ENCODE data around the gene POGZ. TPM values are rescaled to one million over a fixed set of nuclear protein-coding genes. Genes with fewer than 3 reads are reported as not detected.

The POGZ gene, protein sequence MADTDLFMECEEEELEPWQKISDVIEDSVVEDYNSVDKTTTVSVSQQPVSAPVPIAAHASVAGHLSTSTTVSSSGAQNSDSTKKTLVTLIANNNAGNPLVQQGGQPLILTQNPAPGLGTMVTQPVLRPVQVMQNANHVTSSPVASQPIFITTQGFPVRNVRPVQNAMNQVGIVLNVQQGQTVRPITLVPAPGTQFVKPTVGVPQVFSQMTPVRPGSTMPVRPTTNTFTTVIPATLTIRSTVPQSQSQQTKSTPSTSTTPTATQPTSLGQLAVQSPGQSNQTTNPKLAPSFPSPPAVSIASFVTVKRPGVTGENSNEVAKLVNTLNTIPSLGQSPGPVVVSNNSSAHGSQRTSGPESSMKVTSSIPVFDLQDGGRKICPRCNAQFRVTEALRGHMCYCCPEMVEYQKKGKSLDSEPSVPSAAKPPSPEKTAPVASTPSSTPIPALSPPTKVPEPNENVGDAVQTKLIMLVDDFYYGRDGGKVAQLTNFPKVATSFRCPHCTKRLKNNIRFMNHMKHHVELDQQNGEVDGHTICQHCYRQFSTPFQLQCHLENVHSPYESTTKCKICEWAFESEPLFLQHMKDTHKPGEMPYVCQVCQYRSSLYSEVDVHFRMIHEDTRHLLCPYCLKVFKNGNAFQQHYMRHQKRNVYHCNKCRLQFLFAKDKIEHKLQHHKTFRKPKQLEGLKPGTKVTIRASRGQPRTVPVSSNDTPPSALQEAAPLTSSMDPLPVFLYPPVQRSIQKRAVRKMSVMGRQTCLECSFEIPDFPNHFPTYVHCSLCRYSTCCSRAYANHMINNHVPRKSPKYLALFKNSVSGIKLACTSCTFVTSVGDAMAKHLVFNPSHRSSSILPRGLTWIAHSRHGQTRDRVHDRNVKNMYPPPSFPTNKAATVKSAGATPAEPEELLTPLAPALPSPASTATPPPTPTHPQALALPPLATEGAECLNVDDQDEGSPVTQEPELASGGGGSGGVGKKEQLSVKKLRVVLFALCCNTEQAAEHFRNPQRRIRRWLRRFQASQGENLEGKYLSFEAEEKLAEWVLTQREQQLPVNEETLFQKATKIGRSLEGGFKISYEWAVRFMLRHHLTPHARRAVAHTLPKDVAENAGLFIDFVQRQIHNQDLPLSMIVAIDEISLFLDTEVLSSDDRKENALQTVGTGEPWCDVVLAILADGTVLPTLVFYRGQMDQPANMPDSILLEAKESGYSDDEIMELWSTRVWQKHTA (N-terminal part only)
- 4.5 and 7.9 TPM in 2 replicates for total RNA-seq (2014; rRNA removed; shearing (Covaris generic); ENCODE audit: low replicate concordance)

DNA sequence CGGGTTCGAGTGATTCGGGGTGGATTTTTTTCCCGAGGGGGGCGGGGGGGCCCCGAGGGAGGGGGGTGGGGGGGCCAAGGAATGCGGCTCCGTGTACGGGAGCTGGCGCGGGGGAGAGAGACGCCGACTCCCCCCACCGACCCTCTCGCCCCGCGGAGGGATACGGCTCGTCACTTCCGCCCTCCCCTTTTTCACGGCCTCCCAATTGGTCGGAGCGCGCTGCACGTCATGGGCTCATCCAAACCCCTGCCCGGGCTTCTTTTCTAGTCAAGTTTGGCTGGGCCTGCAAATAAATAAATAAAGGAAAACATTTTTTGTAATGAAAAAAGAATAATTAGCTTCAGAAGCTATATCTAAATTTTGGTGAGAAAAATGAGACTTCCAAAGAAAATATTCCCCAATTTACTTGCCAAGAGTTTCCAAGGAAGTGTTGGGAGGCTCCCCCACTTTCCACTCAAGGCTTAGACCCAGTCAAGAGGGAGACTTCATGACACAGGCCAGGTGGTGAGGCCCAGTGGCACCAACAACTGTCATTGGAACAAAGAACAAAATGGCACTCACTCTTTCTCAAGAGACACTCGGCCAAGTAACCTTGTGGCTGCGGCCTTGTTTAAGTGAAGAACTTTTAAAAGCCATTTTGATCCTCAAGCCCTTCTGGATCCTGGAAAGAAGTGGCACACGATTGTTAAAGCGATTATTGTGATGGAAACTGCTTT is at the start of gene POGZ:
Gene POGZ, minus strand, starts transcription at position 164 of the 716 bp plus-strand sequence. CDS start 17,290 bp downstream, outside the sequence.
- peak; percentile 89 for DNase-seq (ENCODE audit: low read depth)
- in situ Hi-C loops (cut with HindIII; ENCODE audit: low pct_unique_long_range_greater_than_20kb, low sequenced_read_pairs): no loop called here

DNA sequence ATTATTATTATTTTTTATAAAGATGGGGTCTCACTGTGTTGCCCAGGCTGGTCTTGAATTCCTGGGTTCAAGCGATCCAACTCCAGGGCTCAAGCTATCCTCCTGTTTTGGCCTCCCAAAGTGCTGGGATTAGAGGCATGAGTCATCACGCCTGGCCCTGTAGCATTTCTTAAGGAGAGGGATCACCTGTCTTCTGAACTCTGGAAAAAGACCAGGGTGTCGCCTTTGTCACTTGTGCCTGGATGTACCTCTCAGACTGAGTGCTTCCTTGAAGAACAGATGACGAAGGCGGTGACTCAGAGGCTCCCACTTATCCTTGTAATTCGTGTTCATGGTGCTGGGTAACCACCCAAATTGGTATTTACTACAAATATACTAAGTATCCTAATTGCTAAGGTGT is 49.5 kb upstream of the POGZ start:
- in situ Hi-C loops (cut with HindIII; ENCODE audit: low pct_unique_long_range_greater_than_20kb, low sequenced_read_pairs): no loop called here
- DNase-seq (ENCODE audit: low read depth): no peak

DNA sequence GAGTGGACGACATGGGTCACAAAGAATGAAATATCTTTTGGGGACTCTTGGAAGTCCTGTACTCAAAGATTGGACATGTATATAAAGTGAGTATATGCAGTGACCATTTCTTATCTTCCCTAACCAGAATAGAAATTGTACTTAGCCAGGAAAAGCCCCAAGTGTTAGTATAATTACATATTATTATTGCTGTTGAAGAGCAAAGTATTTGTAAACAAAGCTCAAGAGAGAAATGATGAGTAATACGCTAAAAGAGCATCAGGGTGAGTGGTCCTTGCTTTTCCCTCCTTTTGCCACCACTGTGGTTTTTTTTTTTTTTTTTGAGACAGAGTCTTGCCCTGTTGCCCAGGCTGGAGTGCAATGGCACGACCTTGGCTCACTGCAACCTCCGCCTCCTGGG is 45.5 kb upstream of the POGZ start:
- no peak for DNase-seq (ENCODE audit: low read depth)
- in situ Hi-C loops (cut with HindIII; ENCODE audit: low pct_unique_long_range_greater_than_20kb, low sequenced_read_pairs): no loop called here

DNA sequence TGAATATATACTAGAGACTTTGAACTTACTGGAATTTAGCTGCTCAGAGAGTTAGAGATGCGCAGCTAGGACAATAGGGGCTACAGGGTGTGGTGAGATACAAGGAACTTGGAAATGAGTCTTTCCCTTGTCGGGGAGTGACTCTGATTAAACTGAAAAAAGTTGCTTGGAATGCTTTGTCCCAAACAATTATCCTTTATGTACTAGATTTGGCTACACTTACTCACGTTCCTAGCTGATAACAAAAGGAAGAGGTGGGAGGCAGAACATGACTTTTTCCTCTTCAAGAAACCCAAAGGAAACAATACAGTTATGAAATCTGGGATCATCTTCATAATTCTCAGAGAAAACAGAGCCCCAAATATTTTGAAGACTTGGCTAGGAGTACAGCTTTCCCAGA is 45.0 kb upstream of the POGZ start:
- in situ Hi-C loops (cut with HindIII; ENCODE audit: low pct_unique_long_range_greater_than_20kb, low sequenced_read_pairs): no loop called here
- no peak for DNase-seq (ENCODE audit: low read depth)

DNA sequence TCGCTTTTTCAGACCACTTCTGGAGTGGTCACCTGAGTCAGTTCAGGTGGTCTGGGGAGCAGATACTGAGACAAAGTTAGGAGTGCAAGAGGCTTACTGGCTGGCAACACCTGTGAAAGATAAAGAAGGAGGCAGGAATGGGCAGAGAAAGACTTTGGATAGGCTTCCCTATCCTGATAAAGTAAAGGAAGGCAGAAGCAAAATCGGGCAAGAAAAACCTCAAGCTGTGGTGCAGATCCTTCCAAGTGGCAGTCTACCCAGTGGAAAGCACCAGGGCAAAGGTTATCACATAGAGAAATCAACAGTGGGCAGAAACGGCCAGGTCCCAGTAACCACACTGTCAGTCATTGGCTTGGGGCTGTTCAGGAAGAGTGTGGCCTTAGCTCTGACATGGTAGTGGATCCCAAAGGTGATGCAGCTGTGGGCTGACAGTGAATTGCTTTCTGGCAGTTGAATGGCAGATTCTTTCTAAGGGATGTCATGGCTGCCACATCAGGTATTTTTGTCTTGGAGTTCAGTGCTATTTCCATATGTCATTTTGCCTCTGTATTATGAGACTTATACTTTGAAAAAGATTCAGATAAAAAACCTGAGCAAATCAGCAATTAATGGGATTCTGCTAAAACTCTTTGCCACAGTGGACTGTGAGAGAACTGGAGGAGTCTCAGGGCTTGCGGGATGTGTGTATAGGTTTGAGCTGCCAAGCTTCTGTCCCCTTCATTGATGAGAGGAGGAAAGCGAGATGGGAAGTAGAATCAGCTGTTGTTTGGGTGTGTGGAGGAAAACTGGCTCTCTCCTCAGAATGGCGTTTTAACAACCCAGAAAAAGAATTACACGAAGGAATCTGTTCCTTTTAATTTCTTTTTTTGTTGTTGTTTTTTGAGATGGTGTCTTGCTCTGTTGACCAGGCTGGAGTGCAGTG is 43.8 kb upstream of the POGZ start:
- peak; percentile 39 for DNase-seq (ENCODE audit: low read depth)

DNA sequence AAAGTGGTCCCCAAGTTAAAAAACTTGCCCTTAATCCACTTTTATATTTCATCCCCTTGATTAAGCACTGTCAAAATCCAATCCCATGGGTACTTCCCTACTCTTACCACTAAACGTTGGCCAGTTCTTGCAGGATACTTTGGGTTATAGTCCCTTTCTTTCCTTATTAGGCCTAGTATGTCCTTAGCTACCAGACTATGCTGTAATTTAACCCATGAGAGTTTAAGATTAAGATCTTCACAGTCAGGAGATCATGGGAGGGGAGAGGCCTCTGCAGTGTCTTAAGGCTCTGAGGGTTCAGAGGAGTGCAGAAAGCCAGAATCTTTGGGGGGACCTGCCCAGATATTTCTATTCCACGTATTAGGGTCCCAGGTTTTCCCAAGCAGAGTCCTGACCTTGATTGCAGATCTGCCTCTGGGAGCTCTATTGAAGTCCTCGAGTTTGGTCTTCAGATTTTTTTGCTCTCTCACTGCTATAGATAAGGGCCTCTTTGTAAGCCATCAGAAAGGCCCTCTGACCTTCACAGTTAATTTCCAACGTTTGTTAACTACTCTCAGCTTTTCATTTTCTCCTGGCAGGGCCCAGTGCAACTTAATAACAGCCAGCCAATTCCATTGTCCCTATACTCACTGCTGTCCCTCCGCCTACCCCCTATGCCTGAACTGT is 42.9 kb upstream of the POGZ start:
- no peak for DNase-seq (ENCODE audit: low read depth)
- in situ Hi-C loops (cut with HindIII; ENCODE audit: low pct_unique_long_range_greater_than_20kb, low sequenced_read_pairs): no loop called here

More for the DNA sequence above, 43.8 kb upstream of the POGZ start:
- in situ Hi-C loops (cut with HindIII; ENCODE audit: low pct_unique_long_range_greater_than_20kb, low sequenced_read_pairs): no loop called here

DNA sequence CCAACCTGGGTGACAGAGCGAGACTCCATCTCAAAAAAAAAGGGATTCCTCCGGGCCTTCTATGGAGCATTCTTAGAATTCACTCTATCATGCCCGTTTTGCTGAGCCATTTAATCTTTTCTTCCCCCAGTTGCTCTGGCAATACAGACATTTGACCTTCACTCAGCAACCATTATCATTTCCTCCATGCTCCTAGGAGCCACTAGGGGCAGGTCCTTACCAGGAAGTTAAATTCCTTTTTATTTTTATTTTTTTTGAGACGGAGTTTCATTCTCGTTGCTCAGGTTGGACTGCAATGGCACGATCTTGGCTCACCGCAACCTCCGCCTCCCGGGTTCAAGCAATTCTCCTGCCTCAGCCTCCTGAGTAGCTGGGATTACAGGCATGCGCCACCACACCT is 42.2 kb upstream of the POGZ start:
- in situ Hi-C loops (cut with HindIII; ENCODE audit: low pct_unique_long_range_greater_than_20kb, low sequenced_read_pairs): no loop called here
- DNase-seq (ENCODE audit: low read depth): peak; percentile 37

DNA sequence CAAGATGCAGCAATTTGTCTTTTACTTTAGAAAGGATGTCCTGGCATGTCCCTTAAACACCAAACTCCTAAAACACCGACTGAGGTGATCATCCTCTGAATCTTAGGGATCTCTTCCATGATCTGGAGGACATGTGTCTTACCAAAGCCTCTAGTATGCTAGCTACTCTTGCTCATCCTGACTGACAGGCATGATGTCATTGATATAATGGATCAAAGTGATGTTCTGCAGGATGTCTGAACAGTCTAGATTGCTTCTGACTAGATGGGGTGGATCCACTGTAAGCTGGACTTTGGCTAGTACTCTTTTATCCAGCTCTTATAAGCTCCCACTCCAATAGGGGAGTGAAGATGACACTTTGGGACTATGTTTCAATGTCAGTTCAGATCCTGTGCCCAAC is 40.6 kb upstream of the POGZ start:
- in situ Hi-C loops (cut with HindIII; ENCODE audit: low pct_unique_long_range_greater_than_20kb, low sequenced_read_pairs): no loop called here
- DNase-seq (ENCODE audit: low read depth): no peak

DNA sequence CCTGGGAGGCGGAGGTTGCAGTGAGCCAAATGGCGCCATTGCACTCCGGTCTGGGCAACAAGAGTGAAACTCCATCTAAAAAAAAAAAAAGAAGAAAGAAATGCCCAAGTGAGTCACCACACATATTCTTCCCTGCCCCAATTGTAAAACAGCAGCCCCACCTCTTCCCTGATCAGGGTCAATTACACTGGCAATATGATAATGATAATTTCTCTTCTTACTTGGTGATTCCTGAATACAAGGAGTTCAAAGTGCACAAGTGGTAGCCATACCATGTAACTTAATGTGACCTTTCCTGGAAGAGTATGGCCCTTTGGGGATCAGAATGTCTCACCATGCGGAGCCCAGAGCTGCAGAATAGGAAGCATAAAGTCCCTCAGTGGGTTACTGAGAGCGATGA is 40.1 kb upstream of the POGZ start:
- in situ Hi-C loops (cut with HindIII; ENCODE audit: low pct_unique_long_range_greater_than_20kb, low sequenced_read_pairs): no loop called here
- no peak for DNase-seq (ENCODE audit: low read depth)

DNA sequence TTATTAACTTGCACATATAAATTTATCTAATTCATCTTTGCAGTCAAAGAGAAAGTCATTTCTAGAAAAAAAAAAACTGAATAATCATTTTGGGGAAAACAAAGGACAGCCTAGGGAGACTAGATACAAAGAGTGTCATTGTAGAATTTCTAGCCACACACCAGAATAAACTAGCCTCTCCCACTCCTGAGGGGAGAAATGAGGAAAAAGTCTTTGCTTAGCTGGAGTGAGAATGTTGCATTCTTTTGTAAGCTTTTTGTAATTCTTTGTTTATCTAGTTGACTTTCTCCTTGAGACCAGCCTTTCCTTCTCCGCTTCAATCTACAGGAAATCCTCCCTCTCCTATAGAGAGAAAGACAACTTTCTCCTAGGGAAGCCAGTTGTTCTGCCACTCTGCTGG is 36.0 kb upstream of the POGZ start:
- in situ Hi-C loops (cut with HindIII; ENCODE audit: low pct_unique_long_range_greater_than_20kb, low sequenced_read_pairs): no loop called here
- DNase-seq (ENCODE audit: low read depth): no peak

DNA sequence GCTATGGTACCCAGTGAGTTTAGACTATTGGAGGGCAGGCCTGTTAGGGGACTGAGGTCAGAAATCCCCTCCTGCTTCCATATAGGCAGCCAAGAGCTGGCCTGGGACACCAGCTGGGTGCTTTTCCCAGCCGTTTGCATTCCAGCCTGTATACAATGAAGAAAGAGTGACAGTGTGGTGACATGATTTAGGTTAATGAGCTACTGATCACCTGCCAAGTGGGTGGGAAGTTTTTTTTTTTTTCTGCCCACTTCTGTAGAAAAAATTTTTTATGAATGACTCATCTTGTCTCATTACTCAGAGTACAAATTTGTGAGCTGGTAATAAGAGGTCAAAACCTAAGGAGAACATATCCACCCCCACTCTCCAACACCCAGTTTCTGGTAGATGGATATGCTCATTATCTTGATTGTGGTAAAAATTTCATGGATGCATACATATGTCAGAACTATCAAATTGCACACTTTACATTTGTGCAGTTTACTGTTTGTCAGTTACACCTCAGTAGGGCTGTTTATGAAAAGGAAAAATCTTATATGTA is 35.5 kb upstream of the POGZ start:
- in situ Hi-C loops (cut with HindIII; ENCODE audit: low pct_unique_long_range_greater_than_20kb, low sequenced_read_pairs): no loop called here
- peak; percentile 86 for DNase-seq (ENCODE audit: low read depth)

DNA sequence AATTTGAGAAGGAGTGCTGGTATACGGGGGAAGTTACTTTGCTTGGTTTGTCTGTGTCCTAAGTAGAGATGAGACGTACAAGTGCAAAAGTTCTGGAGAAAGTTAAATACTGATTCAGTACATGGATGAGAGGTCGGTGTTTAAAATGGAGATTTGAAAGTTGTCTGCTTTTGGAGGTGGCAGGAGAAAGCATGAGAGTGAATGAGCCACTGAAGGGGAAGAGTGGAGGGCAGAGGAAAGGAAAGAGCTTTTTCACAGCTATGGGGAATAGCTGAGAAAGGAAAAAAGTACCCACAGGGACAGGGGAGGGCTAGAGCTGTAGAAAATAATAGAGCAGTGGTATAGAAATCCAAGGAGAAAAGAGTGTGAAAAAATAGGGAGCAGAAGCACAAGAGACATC is 33.7 kb upstream of the POGZ start:
- in situ Hi-C loops (cut with HindIII; ENCODE audit: low pct_unique_long_range_greater_than_20kb, low sequenced_read_pairs): no loop called here
- no peak for DNase-seq (ENCODE audit: low read depth)

DNA sequence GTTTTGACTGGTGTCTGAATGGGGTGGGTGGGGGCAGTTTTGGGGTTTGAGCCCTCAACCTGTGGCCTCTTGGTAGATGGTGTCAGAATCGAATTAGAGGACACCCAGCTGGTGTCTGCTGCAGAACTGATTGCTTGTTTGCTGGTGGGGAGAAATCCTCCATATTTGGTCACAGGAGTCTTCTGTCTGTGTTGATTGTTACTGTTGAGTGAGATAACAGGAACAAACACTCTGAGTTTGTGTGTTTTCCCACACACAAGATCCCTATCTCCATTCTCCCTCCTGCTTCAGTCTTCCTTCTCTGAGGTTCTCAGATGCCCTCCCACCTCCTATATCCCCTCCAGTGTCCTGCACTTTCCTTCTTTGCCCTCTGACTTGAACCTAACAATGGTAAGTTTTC is 32.8 kb upstream of the POGZ start:
- in situ Hi-C loops (cut with HindIII; ENCODE audit: low pct_unique_long_range_greater_than_20kb, low sequenced_read_pairs): no loop called here
- no peak for DNase-seq (ENCODE audit: low read depth)

DNA sequence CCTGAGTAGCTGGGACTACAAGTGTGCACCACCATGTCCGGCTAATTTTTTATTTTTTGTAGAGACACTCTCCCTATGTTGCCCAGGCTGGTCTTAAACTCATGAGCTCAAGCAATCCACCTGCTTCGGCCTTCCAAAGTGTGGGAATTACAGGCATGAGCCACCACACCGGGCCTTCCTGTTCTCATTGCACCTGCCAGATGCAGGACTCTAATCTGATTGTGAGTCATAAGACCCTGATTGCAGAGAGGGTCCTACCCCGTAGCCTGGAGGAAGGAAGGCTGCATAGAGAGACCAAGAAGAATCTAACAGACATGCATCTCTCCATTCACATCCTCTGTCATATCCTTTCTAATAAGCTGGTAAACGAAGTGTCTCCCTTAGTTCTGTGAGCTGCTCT is 32.3 kb upstream of the POGZ start:
- DNase-seq (ENCODE audit: low read depth): no peak
- in situ Hi-C loops (cut with HindIII; ENCODE audit: low pct_unique_long_range_greater_than_20kb, low sequenced_read_pairs): no loop called here

DNA sequence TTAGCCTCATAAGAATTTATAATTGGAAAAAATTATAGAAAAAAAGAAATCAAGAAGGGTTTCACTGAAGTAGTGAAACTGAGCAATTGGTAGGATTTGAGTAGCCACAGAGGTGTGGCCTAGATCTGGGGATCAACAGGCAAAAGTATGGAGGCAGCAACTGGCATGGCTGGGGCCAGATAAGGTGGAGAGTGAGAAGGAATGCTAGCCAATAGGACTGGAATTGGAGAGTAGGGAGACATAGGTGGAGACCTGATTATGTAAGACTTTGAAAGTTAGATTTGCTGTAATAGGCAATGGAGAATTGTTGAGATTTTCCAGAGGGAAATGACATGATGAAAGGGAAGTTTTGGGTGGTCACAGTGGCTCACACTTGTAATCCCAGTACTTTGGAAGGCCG is 27.3 kb upstream of the POGZ start:
- in situ Hi-C loops (cut with HindIII; ENCODE audit: low pct_unique_long_range_greater_than_20kb, low sequenced_read_pairs): no loop called here
- no peak for DNase-seq (ENCODE audit: low read depth)

DNA sequence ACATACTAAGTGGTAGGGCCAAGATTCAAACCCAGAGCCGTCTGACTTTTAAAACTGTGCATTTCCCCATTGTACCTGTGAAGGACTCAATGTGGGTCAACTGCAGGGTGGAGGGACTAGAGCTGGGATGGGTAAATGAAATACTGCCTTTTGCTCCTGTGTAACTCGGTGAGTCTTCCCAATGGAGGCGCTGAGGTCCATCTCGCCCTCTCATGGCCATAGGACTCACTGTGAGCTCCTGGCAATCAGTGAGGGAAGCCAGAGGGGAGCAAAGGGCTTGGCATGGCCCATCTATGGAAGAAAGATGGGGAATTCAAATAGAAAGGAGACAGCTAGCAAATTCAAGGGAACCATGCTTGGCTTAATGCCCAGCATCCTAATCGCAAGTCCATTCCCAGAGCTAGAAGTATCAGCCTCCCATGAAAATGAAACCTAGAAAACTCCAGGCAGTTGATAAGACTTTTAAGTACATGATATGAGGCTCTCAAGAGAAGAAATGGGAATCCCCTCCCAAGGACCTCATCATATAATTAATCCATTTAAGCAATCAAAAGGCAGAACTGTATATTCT is 26.5 kb upstream of the POGZ start:
- in situ Hi-C loops (cut with HindIII; ENCODE audit: low pct_unique_long_range_greater_than_20kb, low sequenced_read_pairs): no loop called here
- DNase-seq (ENCODE audit: low read depth): no peak

Measured in Caki2 (cell line).